ENCODE measurements around the gene PLCXD1. TPM values are rescaled to one million over a fixed set of nuclear protein-coding genes. Genes with fewer than 3 reads are reported as not detected.
"Not testable (repeated sequence)": the region's sequence is repeated elsewhere in the genome, so short reads cannot be mapped to it uniquely, and the experiment has no call there.

PLCXD1 gene
- total RNA-seq, 4 donors from 2014 or later, result 2.8 to 19.5 (median 8.1) TPM

GRCh38 chrX:292900-293897 is 12.0 kb downstream of the PLCXD1 start:
- Histone ChIP-seq H3K27me3 (no peaks in the 10 kb centered on the region), H3K4me3 (no peak overlapping the region), H3K9me3 (no peaks in the 10 kb centered on the region), H3K27ac (no peak overlapping the region), H3K4me1 (no peaks in the 10 kb centered on the region), H3K36me3 (no peaks in the 10 kb centered on the region)
- DNase-seq, result no peak
- TF ChIP-seq CTCF (IDR thresholded peaks at IDR 0.05) (no peak), POLR2A (IDR thresholded peaks at IDR 0.05) (no peak)
- intact Hi-C loops (cut with DNase I; ENCODE audit: low total_unique reads), result no loop called here

- H3K4me1 ChIP-seq, result no peaks in the 10 kb centered on the region
- no peaks in the 10 kb centered on the region for H3K36me3 ChIP-seq
- H3K9me3 ChIP-seq, result no peaks in the 10 kb centered on the region
- H3K27me3 ChIP-seq, result no peaks in the 10 kb centered on the region
- no peak for TF ChIP-seq CTCF (IDR thresholded peaks at IDR 0.05)
- intact Hi-C loops (cut with DNase I; ENCODE audit: low total_unique reads), result no loop called here
- no peak overlapping the region for H3K4me3 ChIP-seq
- DNase-seq, result no peak
- no peak overlapping the region for H3K27ac ChIP-seq
These were observed 14.0 kb downstream of the PLCXD1 start for GRCh38 chrX:295136-295535.

- Histone ChIP-seq H3K36me3 (no peaks in the 10 kb centered on the region), H3K27me3 (no peaks in the 10 kb centered on the region), H3K27ac (no peak overlapping the region), H3K4me3 (no peak overlapping the region), H3K9me3 (no peaks in the 10 kb centered on the region), H3K4me1 (no peaks in the 10 kb centered on the region)
- DNase-seq, result no peak
- TF ChIP-seq POLR2A (IDR thresholded peaks at IDR 0.05) (no peak), CTCF (IDR thresholded peaks at IDR 0.05) (no peak)
- intact Hi-C loops (cut with DNase I; ENCODE audit: low total_unique reads), result no loop called here
These were observed 17.8 kb downstream of the PLCXD1 start for GRCh38 chrX:298993-299392.

- H3K27me3 ChIP-seq, result no peaks in the 10 kb centered on the region
- H3K4me3 ChIP-seq, result no peak overlapping the region
- DNase-seq, result no peak
- no peaks in the 10 kb centered on the region for H3K9me3 ChIP-seq
- no peak overlapping the region for H3K27ac ChIP-seq
- intact Hi-C loops (cut with DNase I; ENCODE audit: low total_unique reads), result no loop called here
- TF ChIP-seq POLR2A (IDR thresholded peaks at IDR 0.05) (no peak), CTCF (IDR thresholded peaks at IDR 0.05) (no peak)
- no peaks in the 10 kb centered on the region for H3K4me1 ChIP-seq
- no peaks in the 10 kb centered on the region for H3K36me3 ChIP-seq
These were observed 19.2 kb downstream of the PLCXD1 start for GRCh38 chrX:300334-300733.

GRCh38 chrX:302975-303374 is 21.8 kb downstream of the PLCXD1 start:
- intact Hi-C loops (cut with DNase I; ENCODE audit: low total_unique reads), result no loop called here
- TF ChIP-seq CTCF (IDR thresholded peaks at IDR 0.05) (no peak), POLR2A (IDR thresholded peaks at IDR 0.05) (no peak)
- Histone ChIP-seq H3K4me3 (no peak overlapping the region), H3K36me3 (no peaks in the 10 kb centered on the region), H3K4me1 (no peaks in the 10 kb centered on the region), H3K27ac (no peak overlapping the region), H3K27me3 (no peaks in the 10 kb centered on the region), H3K9me3 (no peaks in the 10 kb centered on the region)
- DNase-seq, result no peak

- H3K9me3 ChIP-seq; H3K27ac ChIP-seq; H3K4me3 ChIP-seq; DNase-seq; H3K27me3 ChIP-seq; H3K4me1 ChIP-seq; H3K36me3 ChIP-seq; intact Hi-C loops (cut with DNase I; ENCODE audit: low total_unique reads): not testable (repeated sequence)
These were observed 24.8 kb downstream of the PLCXD1 start for GRCh38 chrX:305781-306613.

- H3K4me1 ChIP-seq; intact Hi-C loops (cut with DNase I; ENCODE audit: low total_unique reads); H3K36me3 ChIP-seq; H3K4me3 ChIP-seq; DNase-seq; H3K27me3 ChIP-seq; H3K9me3 ChIP-seq; H3K27ac ChIP-seq: not testable (repeated sequence)
These were observed 25.6 kb downstream of the PLCXD1 start for GRCh38 chrX:306614-307251.
